B cell (primary cell): ENCODE results near the gene SIPA1.

ENCODE experiments used
- EZH2 ChIP-seq: IDR thresholded peaks from 2 replicates; pipeline ENCODE4 v1.6.1; 2012; ENCODE audit warnings: borderline replicate concordance, low read depth, mild to moderate bottlenecking, moderate library complexity, low read length; ENCODE audit not compliant: insufficient read depth, poor library complexity, severe bottlenecking
- TF ChIP-seq, protein P1 (sequence below): fragments of 200-600 bp; IDR thresholded peaks from one replicate; pipeline ENCODE4 v1.8.0; 2022; ENCODE audit warnings: antibody characterized with exemption, mild to moderate bottlenecking

DNA sequence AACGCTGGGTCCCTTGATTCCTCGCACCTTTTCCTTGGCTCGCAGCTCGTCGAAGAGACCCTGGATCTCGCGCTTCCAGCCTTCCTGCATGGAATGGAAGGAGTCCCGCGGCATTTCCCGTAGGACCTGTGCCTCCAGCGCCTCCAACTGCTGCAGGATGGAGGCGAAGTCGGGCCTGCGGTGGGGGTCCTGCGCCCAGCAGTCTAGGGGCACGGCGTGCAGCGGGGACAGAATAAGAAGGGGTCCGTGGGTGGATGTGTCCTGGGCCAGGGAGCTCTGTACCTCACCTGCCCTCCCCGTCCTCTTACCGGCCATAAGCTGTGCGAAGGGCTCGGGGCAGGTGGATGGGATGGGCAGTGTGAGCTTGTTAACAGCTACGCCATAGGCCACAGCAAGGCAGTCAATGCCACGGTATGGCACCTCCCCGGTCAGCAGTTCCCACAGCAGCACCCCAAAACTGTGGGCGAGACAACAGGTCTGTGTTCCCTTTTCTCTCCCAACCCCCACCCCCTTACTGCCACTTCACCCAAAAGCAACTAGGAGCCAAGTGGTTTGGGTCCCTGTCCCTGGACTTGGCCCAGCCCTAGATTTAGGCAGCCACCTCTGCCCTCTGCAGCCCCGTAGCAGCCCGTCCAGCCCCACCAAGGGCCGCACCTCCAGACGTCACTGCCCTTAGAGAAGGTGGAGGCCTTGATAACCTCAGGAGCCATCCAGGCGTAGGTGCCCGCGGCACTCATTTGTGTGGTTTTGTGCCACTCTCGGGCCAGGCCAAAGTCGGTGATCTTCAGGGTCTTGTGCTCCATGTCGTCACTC, 30.1 kb upstream of the SIPA1 start:
- TF ChIP-seq, protein P1, sequence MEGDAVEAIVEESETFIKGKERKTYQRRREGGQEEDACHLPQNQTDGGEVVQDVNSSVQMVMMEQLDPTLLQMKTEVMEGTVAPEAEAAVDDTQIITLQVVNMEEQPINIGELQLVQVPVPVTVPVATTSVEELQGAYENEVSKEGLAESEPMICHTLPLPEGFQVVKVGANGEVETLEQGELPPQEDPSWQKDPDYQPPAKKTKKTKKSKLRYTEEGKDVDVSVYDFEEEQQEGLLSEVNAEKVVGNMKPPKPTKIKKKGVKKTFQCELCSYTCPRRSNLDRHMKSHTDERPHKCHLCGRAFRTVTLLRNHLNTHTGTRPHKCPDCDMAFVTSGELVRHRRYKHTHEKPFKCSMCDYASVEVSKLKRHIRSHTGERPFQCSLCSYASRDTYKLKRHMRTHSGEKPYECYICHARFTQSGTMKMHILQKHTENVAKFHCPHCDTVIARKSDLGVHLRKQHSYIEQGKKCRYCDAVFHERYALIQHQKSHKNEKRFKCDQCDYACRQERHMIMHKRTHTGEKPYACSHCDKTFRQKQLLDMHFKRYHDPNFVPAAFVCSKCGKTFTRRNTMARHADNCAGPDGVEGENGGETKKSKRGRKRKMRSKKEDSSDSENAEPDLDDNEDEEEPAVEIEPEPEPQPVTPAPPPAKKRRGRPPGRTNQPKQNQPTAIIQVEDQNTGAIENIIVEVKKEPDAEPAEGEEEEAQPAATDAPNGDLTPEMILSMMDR: no peak
- no peak for TF ChIP-seq EZH2
